Endodermal cell (in vitro differentiated cells): Measurements from ENCODE around the gene CCDC146. TPM values are rescaled to one million over a fixed set of nuclear protein-coding genes. Genes with fewer than 3 reads are reported as not detected.
"Not testable (repeated sequence)": the region's sequence is repeated elsewhere in the genome, so short reads cannot be mapped to it uniquely, and the experiment has no call there.

Source experiments
- DNase-seq: peaks from one replicate; pipeline ENCODE4 v3.0.0-alpha.2; 2017
- H3K27ac ChIP-seq: 2 replicates; pipeline ENCODE4 v1.5.1; 2013; ENCODE audit warnings: mild to moderate bottlenecking, low read depth, low read length, moderate library complexity
- H3K27me3 ChIP-seq: 2 replicates; pipeline ENCODE4 v1.6.1; 2013; ENCODE audit warnings: mild to moderate bottlenecking, low read length, moderate library complexity; ENCODE audit not compliant: insufficient read depth, control insufficient read depth, poor library complexity, severe bottlenecking
- H3K36me3 ChIP-seq: 2 replicates; pipeline ENCODE4 v1.7.0; 2013; ENCODE audit warnings: mild to moderate bottlenecking, low read length, moderate library complexity; ENCODE audit not compliant: control insufficient read depth, insufficient read depth
- H3K4me1 ChIP-seq: one replicate; pipeline ENCODE4 v1.7.0; 2013; ENCODE audit warnings: low read length; ENCODE audit not compliant: control insufficient read depth, insufficient read depth
- H3K4me3 ChIP-seq: 2 replicates; pipeline ENCODE4 v1.5.1; 2013; ENCODE audit warnings: mild to moderate bottlenecking, low read length, moderate library complexity
- H3K9ac ChIP-seq: 2 replicates; pipeline ENCODE4 v1.6.1; 2013; ENCODE audit warnings: mild to moderate bottlenecking, low read length, moderate library complexity; ENCODE audit not compliant: poor library complexity, severe bottlenecking; ENCODE audit errors: extremely low read depth
- H3K9me3 ChIP-seq: 2 replicates; pipeline ENCODE4 v1.6.1; 2013; ENCODE audit warnings: mild to moderate bottlenecking, low read length, moderate library complexity; ENCODE audit not compliant: control insufficient read depth
- H3K27ac Mint-ChIP-seq: 2 replicates; pipeline ENCODE4 v1.8.0; 2020; ENCODE audit warnings: mixed read lengths
- H3K27me3 Mint-ChIP-seq: 2 replicates; pipeline ENCODE4 v1.8.0; 2021; ENCODE audit warnings: mild to moderate bottlenecking, mixed read lengths; ENCODE audit not compliant: insufficient read depth
- H3K36me3 Mint-ChIP-seq: 2 replicates; pipeline ENCODE4 v1.8.0; 2020; ENCODE audit warnings: low read depth, mixed read lengths
- H3K4me1 Mint-ChIP-seq: 2 replicates; pipeline ENCODE4 v1.8.0; 2020; ENCODE audit warnings: mixed read lengths
- H3K4me3 Mint-ChIP-seq: 2 replicates; pipeline ENCODE4 v1.8.0; 2020; ENCODE audit warnings: mild to moderate bottlenecking, moderate library complexity, mixed read lengths
- H3K9me3 Mint-ChIP-seq: 2 replicates; pipeline ENCODE4 v1.8.0; 2020; ENCODE audit warnings: mild to moderate bottlenecking, mixed read lengths
- WGBS, 2 experiments: methylation state at CpG; one replicate each; pipeline versions ENCODE4 v1.1.5 to v1.1.7; 2013; ENCODE audit warnings: missing lambda C conversion rate in 2 of 2, mixed read lengths in 1 of 2; ENCODE audit not compliant: insufficient coverage in 1 of 2, insufficient read length in 1 of 2; 5-methylcytosine and 5-hydroxymethylcytosine counted together
- total RNA-seq, 2 donors: library from RNA; stranded (reverse); fragmentation: NEBNext Ultra II Directional in 1 of 2; extraction: Animal tissue kit (Norgen Biotek cat#: 25700) in 1 of 2; gene quantifications; 2 replicates in 1 of 2; 3 replicates in 1 of 2; pipeline ENCODE4 v1.2.1, GENCODE V29; 2021

Gene CCDC146
- total RNA-seq, 2 donors from 2014 or later: 2.7 to 5.2 TPM

DNA sequence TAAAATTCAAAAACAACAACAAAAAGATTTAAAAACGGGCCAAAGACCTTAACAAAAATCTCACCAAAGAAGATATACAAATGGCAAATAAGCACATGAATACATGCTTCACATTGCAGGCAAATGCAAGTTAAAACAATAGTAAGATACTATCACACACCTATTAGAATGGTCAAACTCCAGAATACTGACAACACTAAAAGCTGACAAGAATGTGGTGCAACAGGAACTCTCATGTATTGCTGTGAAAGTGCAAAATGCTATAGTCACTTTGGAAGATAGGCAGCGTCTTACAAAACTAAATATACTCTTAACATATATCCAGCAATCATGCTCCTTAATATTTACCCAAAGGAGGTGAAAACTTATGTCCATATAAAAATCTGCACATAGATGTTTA is 16.3 kb downstream of the CCDC146 start:
- not testable (repeated sequence) for H3K9ac ChIP-seq, H3K4me3 Mint-ChIP-seq, H3K9me3 ChIP-seq, DNase-seq, H3K27ac Mint-ChIP-seq, H3K4me1 Mint-ChIP-seq, H3K36me3 Mint-ChIP-seq, H3K27ac ChIP-seq, H3K27me3 Mint-ChIP-seq, H3K4me1 ChIP-seq, H3K4me3 ChIP-seq, H3K36me3 ChIP-seq, H3K27me3 ChIP-seq
- 91% methylated on average over 2 of the region's 2 CpGs; no CpG with 5 or more reads in 1 of the 2 experiments for WGBS, 2 experiments
- peaks cover 14% of the 10 kb centered on the region for H3K9me3 Mint-ChIP-seq

GRCh38 chr7:77140291-77140690 is 17.9 kb downstream of the CCDC146 start:
- not testable (repeated sequence) for H3K4me3 Mint-ChIP-seq, H3K4me3 ChIP-seq, H3K36me3 Mint-ChIP-seq, H3K4me1 Mint-ChIP-seq, H3K27me3 Mint-ChIP-seq, H3K36me3 ChIP-seq, DNase-seq, H3K27me3 ChIP-seq, H3K4me1 ChIP-seq, H3K27ac Mint-ChIP-seq, H3K9me3 ChIP-seq, H3K27ac ChIP-seq, H3K9ac ChIP-seq
- 100% methylated on average over 1 of the region's 4 CpGs; no CpG with 5 or more reads in 1 of the 2 experiments for WGBS, 2 experiments
- peaks cover 21% of the 10 kb centered on the region for H3K9me3 Mint-ChIP-seq

DNA sequence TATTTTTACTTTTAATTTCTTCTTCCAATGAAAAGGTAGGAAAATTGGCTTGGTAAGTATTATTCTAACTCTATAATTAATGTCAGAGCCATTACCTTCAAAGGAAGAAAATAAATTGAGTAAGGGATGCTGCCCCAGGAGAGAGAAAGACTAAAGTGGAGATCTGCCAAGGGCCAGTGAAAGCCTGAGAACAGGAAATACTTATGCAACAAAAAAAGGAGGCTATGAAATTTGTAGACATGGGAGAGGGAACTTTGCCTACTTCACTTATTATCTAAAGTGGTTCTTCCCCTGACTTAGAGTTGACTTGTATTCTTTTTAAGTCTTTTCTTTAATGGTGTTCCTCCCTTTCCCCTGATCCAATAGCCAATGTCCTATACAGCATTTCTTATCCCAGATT is 29.8 kb downstream of the CCDC146 start:
- H3K9ac ChIP-seq, DNase-seq, H3K27me3 ChIP-seq, H3K36me3 ChIP-seq, H3K4me3 Mint-ChIP-seq, H3K27ac Mint-ChIP-seq, H3K9me3 ChIP-seq, H3K4me3 ChIP-seq, H3K36me3 Mint-ChIP-seq, H3K27me3 Mint-ChIP-seq, H3K4me1 Mint-ChIP-seq, H3K27ac ChIP-seq, H3K4me1 ChIP-seq: not testable (repeated sequence)
- peaks cover 17% of the 10 kb centered on the region for H3K9me3 Mint-ChIP-seq

- DNase-seq, H3K4me1 Mint-ChIP-seq, H3K9ac ChIP-seq, H3K4me3 ChIP-seq, H3K27me3 Mint-ChIP-seq, H3K9me3 ChIP-seq, H3K27me3 ChIP-seq, H3K4me1 ChIP-seq, H3K36me3 Mint-ChIP-seq, H3K9me3 Mint-ChIP-seq, H3K36me3 ChIP-seq, H3K27ac Mint-ChIP-seq, H3K4me3 Mint-ChIP-seq: not testable (repeated sequence)
- H3K27ac ChIP-seq: peak overlapping the region; percentile 68
- 91% methylated on average over 2 of the region's 3 CpGs; no CpG with 5 or more reads in 1 of the 2 experiments for WGBS, 2 experiments
Observed at GRCh38 chr7:77154917-77155464, 32.6 kb downstream of the CCDC146 start.

DNA sequence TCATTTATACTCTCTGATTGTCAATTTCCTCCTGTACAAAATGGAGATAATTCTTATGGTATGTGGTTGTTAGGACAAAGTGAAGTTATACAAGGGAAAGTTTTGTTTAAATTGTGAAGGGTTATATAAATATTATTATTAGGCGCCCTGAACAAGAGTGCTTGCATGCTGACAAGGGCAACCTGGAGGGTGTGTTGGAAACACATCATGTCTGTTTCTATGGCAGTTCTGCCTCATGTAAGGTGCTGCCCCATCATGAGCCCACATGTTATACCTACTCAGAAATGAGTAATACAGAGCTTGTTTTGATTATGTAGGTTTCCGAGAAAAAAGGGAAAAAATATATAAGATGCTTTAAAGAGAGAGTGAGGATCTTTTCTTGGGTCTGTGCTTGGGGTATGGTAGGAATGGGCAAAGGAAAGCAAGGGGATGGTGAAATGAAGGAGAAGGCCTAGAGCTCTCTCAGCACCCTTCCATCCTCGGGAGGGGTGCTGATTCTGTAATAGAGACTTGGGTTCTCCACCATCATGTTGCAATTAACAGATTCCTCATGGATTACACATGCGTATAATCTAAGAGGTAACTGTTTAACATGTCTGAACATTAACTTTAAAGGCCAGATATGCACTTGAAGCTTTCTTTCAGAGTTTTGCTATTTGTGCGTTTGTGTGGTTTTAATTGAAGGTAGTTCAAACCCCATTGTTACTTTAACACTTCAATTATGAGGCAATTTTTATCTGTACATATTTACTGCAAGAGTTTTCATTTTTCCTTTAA is 33.4 kb downstream of the CCDC146 start:
- not testable (repeated sequence) for DNase-seq, H3K27me3 ChIP-seq, H3K36me3 Mint-ChIP-seq, H3K9me3 Mint-ChIP-seq, H3K4me1 ChIP-seq, H3K27me3 Mint-ChIP-seq, H3K4me3 ChIP-seq, H3K4me3 Mint-ChIP-seq, H3K9me3 ChIP-seq, H3K4me1 Mint-ChIP-seq, H3K27ac Mint-ChIP-seq, H3K36me3 ChIP-seq, H3K27ac ChIP-seq, H3K9ac ChIP-seq
- WGBS, 2 experiments: 92 to 100% methylated on average over 1 to 2 of the region's 5 CpGs

- H3K4me3 Mint-ChIP-seq, H3K4me1 Mint-ChIP-seq, H3K36me3 ChIP-seq, H3K27ac Mint-ChIP-seq, H3K9me3 Mint-ChIP-seq, DNase-seq, H3K27me3 ChIP-seq, H3K36me3 Mint-ChIP-seq, H3K4me3 ChIP-seq, H3K9me3 ChIP-seq, H3K9ac ChIP-seq, H3K4me1 ChIP-seq, H3K27ac ChIP-seq, H3K27me3 Mint-ChIP-seq: not testable (repeated sequence)
- no CpG with 5 or more reads among the region's 1 CpG for WGBS, 2 experiments
Observed at GRCh38 chr7:77157034-77157433, 34.6 kb downstream of the CCDC146 start.
